Stimulated activated CD4-positive, alpha-beta T cell treated with anti-CD3 and anti-CD28 coated beads, Interleukin-4, amount 100 ng/mL, for 4 hours (primary cell): ENCODE results near the gene FRMPD2.
"Not testable (repeated sequence)": the region's sequence is repeated elsewhere in the genome, so short reads cannot be mapped to it uniquely, and the experiment has no call there.

Experiments
- DNase-seq, 2 experiments: peaks; one replicate each; pipeline ENCODE4 v3.0.0-alpha.2; 2020

FRMPD2 gene

DNA sequence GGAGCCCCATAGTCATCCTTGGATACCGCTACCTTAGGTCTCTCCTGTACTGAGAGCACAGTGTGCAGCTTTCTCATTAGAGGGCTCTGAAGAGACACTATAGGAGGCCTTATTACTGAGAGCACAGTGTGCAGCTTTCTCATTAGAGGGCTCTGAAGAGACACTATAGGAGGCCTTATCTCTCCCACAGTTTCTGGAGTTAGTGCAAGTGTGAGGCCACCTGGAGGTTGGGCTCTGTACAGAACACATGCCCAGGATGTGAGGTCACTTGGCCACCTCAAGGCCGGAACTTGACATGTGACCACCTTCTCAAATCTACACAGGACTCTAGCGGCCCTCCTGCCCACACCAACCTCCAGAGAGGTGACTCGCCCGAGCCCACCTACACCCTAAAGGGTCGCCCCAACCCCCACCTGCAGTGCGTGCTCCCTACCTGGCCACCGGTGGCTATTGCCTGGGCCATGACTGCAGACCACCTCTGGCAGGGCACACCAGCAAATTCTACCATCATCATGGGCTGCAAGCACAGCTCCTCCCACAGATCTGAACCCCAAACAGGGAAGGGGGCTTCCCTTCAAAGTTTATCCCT is 24.6 kb downstream of the FRMPD2 start:
- DNase-seq: no peak

GRCh38 chr10:48249004-48249762 is 25.3 kb downstream of the FRMPD2 start:
- DNase-seq: no peak

DNA sequence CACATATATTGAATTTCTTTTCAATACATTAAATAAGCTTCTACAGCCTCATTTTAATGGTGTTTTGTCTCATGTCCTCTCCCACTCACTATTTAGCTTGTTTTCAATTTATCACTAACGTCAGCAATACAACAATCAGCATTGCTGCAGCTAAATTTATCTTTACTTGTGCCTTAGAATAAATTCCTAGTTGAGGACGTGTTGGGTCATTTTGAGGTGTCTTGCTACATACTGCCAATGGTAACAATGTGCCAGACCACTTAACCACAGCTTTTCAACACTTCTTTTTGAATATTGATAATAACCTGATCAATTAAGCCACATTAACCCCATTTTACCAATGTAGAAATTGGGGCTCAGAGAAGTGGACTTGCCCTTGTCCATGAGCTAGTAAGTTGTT is 26.0 kb downstream of the FRMPD2 start:
- DNase-seq: no peak

DNA sequence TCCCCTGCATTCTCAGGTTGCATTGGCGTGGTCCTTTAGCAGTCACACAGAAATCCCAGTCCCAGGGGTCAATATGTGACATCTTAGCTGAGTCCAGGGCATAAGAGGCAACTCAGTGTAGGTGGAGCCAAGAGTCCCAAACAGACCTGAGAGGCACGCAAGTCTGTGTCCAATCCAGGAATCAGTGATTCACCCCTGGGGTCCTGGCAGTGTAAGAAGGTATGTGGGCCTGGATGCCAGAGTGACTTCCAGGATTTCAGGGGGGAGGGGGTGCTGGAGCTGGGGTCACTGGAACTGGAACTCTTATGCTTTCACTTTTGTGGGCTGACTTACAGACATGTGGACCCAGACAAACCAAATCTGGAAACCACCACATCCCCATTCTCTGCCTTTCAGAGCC is 26.8 kb downstream of the FRMPD2 start:
- DNase-seq: no peak

DNA sequence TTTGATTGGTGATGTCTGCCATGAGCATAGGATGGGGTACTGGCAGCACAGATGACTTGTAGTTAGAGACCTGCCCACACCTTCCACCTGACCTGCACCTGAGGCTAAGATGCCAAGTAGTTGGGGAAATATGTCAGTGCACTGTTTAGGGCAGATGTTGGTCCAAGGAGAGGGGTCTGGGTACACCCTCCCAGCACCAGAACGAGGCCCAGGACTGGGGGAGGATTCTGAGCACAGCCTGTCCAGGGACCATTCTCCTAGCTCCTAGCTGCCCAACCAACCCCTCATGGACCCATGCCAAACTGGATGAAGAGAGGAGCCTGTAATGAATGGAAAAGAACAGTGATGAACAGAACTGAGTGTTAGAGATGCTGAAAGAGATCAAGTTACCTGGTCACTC is 28.0 kb downstream of the FRMPD2 start:
- DNase-seq: no peak

DNA sequence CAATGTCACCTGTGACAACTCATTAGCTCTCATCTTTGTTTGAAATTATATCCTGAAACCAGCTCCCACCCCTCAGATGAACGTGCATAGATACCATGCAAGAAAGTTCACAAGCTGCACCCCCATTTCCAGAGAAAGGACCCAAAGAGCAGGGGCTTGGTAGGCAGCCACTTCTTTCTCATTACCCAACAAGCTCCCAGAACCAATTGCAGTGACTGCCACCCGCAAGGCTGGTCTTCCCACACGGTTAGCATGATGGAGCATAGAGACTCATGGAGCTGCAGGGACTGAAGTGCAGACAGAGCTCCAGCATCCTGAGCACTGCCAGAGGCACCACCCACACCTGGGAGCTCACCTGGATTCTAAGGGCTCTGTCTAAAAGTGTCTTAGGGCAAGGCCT is 28.5 kb downstream of the FRMPD2 start:
- no peak for DNase-seq

- DNase-seq: not testable (repeated sequence)
These were observed 30.6 kb downstream of the FRMPD2 start for GRCh38 chr10:48243921-48244320.

DNA sequence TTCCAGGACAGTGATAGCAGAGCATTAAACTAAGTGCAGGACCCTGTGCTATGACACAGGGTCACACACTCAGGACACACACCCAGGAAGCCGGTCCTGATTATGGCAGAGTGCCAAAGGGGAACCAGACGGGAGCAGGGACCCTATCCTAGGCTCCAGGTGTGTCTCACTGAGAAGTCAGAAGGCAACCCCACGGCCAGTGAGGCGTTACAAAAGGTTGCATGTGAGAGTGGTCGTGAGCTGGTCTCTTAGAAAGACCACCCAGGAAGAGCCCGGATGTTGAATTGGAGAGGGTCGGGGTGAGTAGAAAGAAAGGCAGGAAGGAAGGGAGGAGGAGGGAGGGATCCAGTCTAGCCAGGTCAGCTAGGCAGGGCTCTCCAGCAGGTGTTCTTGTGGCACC is 31.0 kb downstream of the FRMPD2 start:
- no peak for DNase-seq

DNA sequence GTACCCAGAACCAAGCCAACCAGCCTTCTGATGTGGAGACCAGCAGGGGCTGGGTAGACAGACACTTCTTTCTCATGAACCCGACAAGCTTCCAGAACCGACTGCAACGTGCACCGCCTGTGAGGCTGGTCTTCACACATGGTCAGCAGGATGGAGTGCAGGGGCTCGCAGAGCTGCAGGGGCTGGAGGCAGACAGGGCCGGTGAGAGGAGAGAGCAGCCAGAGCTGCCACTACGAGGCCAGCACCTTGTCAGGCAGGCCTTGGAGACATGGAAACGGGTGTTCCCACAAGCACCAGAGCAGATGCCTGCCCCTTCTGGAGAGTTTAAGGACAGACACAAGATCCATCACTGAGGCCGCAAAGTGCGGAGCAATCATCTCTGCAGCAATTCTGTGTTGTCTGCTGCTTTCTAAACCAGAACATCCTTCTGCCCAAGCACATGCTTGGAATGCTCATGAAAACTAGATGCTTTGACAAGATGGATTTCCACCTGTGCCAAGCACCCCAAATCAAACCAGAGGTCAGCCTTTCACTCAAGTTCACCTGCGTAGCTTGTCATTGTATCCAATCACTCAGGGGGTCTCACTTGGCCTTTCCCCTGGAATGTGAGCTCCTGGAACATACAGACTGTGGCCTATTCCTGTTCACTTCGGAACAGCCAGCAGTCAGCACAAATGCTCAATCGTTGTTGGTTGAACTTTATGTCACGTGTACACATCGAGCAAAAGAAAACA is 32.2 kb downstream of the FRMPD2 start:
- DNase-seq: no peak

DNA sequence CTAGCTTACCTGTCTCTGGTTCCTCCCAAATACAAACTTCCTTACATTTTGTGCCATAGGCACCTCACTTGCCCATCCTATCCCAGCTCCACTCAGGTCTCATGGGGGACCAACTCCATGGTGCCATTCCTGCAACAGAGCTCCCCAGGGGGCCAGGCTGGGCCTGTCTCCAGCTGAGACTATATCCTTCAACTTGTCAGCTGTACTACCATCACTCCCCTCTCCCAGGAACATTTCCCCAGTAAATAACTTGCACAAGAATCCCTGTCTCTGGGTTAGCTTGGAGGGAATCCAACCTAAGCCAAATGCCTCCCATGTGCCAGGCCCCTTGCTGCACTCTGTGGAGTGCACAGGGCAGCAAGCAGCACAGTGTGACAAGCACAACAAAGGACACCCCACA is 33.2 kb downstream of the FRMPD2 start:
- DNase-seq: no peak

DNA sequence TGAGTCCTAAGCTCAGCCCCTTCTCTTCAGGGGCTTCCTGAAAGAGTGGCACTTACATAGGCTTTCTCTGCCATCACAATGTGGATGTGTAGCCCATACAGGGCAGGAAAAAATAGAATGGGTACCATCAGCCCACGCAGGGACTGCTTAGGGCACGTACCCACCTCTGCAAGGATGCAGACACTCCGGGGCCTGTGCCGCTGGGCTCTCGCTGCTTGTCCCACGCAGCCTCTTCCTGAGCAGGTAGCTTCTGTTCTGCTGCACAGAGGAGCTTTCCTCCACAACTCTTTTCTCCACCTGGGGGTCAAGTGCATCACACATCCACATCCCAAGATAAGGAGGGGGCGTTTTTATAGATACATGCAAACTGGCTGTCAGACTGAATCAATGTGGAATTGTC is 34.3 kb downstream of the FRMPD2 start:
- DNase-seq: no peak

GRCh38 chr10:48239618-48240017 is 34.9 kb downstream of the FRMPD2 start:
- no peak for DNase-seq

DNA sequence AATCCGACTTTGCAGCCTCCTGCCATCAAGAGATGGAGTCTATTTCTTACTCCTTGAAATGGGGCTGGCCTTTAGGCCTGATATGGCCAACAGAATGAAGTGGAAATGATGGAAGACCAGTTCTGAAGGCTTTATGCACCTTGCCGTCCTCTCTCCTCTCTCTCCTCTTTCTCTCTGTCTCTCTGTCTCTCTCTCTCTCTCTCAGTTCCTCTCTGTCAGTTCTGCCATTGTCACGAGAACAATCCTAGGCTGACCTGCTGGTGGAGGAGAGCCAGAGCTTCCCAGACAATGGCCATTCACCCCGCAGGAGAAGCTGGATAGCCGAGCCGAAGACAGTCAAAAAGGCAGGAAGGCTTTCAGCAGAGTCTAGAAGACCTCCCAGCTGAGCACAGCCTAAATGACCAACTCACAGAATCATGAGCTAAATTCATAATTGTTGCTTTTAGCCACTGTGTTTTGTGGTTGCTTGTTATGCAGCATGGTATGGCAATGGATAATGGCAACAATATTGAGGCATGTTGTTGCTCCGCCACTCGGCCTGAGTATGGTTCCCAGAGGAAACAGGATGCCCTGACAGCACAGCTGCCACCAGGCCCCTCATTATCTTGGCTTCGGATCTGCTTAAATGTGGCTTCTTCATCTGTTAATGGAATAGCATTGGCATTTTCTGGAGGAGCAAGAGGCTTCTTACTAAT is 35.5 kb downstream of the FRMPD2 start:
- no peak for DNase-seq

GRCh38 chr10:48237259-48238250 is 36.9 kb downstream of the FRMPD2 start:
- no peak for DNase-seq

GRCh38 chr10:48236199-48236621 is 38.3 kb downstream of the FRMPD2 start:
- no peak for DNase-seq

GRCh38 chr10:48235501-48235900 is 39.0 kb downstream of the FRMPD2 start:
- DNase-seq: no peak

DNA sequence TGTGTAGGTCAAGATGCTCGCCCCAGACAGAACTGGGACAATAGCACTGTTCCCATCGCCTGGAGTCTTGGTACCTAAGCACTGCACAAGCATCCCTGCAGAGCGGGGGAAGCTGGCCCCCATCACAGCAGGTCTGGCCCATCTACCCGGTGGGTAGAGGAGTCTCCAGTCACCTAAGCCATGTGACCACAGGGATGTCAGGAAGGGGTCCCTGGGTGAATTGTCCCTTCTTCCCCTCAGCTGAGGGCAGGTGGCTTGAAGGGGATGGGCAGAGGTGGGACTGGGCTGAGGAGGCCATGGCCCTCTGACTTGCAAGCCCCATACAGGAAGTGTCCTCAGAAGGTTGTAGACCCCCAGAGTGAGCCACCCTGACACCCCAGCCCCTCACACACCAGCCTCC is 39.7 kb downstream of the FRMPD2 start:
- no peak for DNase-seq

GRCh38 chr10:48234295-48234694 is 40.2 kb downstream of the FRMPD2 start:
- no peak for DNase-seq

GRCh38 chr10:48233559-48234005 is 40.9 kb downstream of the FRMPD2 start:
- DNase-seq: no peak

GRCh38 chr10:48232717-48233447 is 41.6 kb downstream of the FRMPD2 start:
- DNase-seq: no peak

GRCh38 chr10:48231699-48232315 is 42.7 kb downstream of the FRMPD2 start:
- no peak for DNase-seq
